Naive thymus-derived CD4-positive, alpha-beta T cell (primary cell): ENCODE results near the gene UQCRC1. TPM values are rescaled to one million over a fixed set of nuclear protein-coding genes. Genes with fewer than 3 reads are reported as not detected.
A peak's percentile ranks its signal among the peaks of the same experiment; 100 is the strongest.

Experiments used
- ATAC-seq: fragments of 150-1000 bp; cut with Tn5 transposase; 2 replicates; pipeline ENCODE4 v1.10.0; 2021; ENCODE audit warnings: mild to moderate bottlenecking, moderate library complexity
- CTCF ChIA-PET: fragments of 350-600 bp; sonication (Branson Sonifier 250); formaldehyde crosslinking; loops from one replicate; lab custom pipeline; 2021; ENCODE audit warnings: antibody characterized with exemption; lab: Charles Lee
- POLR2A ChIA-PET: fragments of 350-600 bp; sonication (Branson Sonifier 250); formaldehyde crosslinking; loops from one replicate; lab custom pipeline; 2021; ENCODE audit warnings: antibody characterized with exemption, inconsistent platforms; lab: Charles Lee
- DNase-seq, 9 donors: peaks; one replicate each; pipeline versions ENCODE4 v3.0.0 to v3.0.0-alpha.2; 2020 to 2022; ENCODE audit warnings: mixed read lengths in 1 of 9
- H3K27ac ChIP-seq: one replicate; pipeline ENCODE4 v1.7.0; 2013; ENCODE audit warnings: mild to moderate bottlenecking, low read depth, low read length, moderate library complexity
- H3K27me3 ChIP-seq, 2 donors: one replicate each; pipeline ENCODE4 v1.7.0; 2013; ENCODE audit warnings: low read length in 2 of 2, mild to moderate bottlenecking in 2 of 2, moderate library complexity in 2 of 2; ENCODE audit not compliant: control insufficient read depth in 2 of 2, insufficient read depth in 2 of 2
- H3K36me3 ChIP-seq, 3 experiments: 1 replicate in 2 of 3; 2 replicates in 1 of 3; pipeline ENCODE4 v1.7.0; 2013; ENCODE audit warnings: low read length in 3 of 3, mild to moderate bottlenecking in 3 of 3, moderate library complexity in 1 of 3; ENCODE audit not compliant: insufficient read depth in 3 of 3, control insufficient read depth in 2 of 3
- H3K4me1 ChIP-seq, 2 donors: one replicate each; pipeline ENCODE4 v1.7.0; 2013; ENCODE audit warnings: low read length in 2 of 2, mild to moderate bottlenecking in 2 of 2, moderate library complexity in 1 of 2; ENCODE audit not compliant: control insufficient read depth in 2 of 2, insufficient read depth in 2 of 2
- H3K4me3 ChIP-seq: 2 replicates; pipeline ENCODE4 v1.7.0; 2013; ENCODE audit warnings: mild to moderate bottlenecking, low read length
- H3K9me3 ChIP-seq, 3 experiments: 1 replicate in 2 of 3; 2 replicates in 1 of 3; pipeline ENCODE4 v1.7.0; 2013; ENCODE audit warnings: low read length in 3 of 3; ENCODE audit not compliant: control insufficient read depth in 2 of 3
- H3K27ac Mint-ChIP-seq, 9 donors: one replicate each; pipeline ENCODE4 v1.8.0; 2020 to 2022; ENCODE audit warnings: mixed read lengths in 9 of 9, mild to moderate bottlenecking in 8 of 9, moderate library complexity in 5 of 9, inconsistent platforms in 2 of 9
- H3K27me3 Mint-ChIP-seq, 5 donors: one replicate each; pipeline ENCODE4 v1.8.0; 2021 to 2022; ENCODE audit warnings: mixed read lengths in 5 of 5, mild to moderate bottlenecking in 1 of 5
- H3K36me3 Mint-ChIP-seq, 5 donors: one replicate each; pipeline ENCODE4 v1.8.0; 2020 to 2022; ENCODE audit warnings: mixed read lengths in 5 of 5, mild to moderate bottlenecking in 3 of 5, inconsistent platforms in 1 of 5
- H3K4me1 Mint-ChIP-seq, 7 donors: one replicate each; pipeline ENCODE4 v1.8.0; 2020 to 2022; ENCODE audit warnings: mixed read lengths in 7 of 7, mild to moderate bottlenecking in 3 of 7, inconsistent platforms in 1 of 7
- H3K4me3 Mint-ChIP-seq, 10 donors: one replicate each; pipeline ENCODE4 v1.8.0; 2020 to 2022; ENCODE audit warnings: mild to moderate bottlenecking in 10 of 10, mixed read lengths in 10 of 10, moderate library complexity in 6 of 10, inconsistent platforms in 2 of 10
- H3K9me3 Mint-ChIP-seq, 11 donors: one replicate each; pipeline ENCODE4 v1.8.0; 2020 to 2022; ENCODE audit warnings: mixed read lengths in 11 of 11, mild to moderate bottlenecking in 4 of 11, inconsistent platforms in 1 of 11, moderate library complexity in 1 of 11
- intact Hi-C, 2 donors: fragments of 100-400 bp; cut with micrococcal nuclease; formaldehyde crosslinking; loops; one replicate each; pipeline ENCODE4 v1.15.1; 2023
- polyA plus RNA-seq, 2 donors: library from polyadenylated mRNA; unstranded; fragments of 300-500 nt; fragmentation: Illumina TruSeq; gene quantifications; one replicate each; pipeline ENCODE4 v1.2.3, GENCODE V29; 2021
- total RNA-seq, 6 experiments: library from RNA in 5 of 6; stranded (reverse) in 5 of 6; gene quantifications; 1 replicate in 5 of 6; 2 replicates in 1 of 6; pipeline ENCODE4 v1.2.3 and lab custom pipeline; 2021 to 2026

The UQCRC1 gene
- total and polyA plus RNA-seq, 7 experiments from 2014 or later, result 77.3 to 164 (median 120) TPM

- intact Hi-C loops, result no loop called here
- peaks cover 0 to 25% (median 0%) of the 10 kb centered on the region in 5 donors for H3K36me3 Mint-ChIP-seq
- no peak within 1 kb of the TSS for H3K4me3 Mint-ChIP-seq
- ChIA-PET POLR2A (interaction anchor here (1.2 kb wide), 1 partner anchor 278 kb away, joined by 3 read pairs; no protein-coding TSS in a partner anchor), CTCF (no interaction called here)
- no peak within 1 kb of the TSS for H3K27ac Mint-ChIP-seq
- DNase-seq (no peak), ATAC-seq (no peak)
- no peaks in the 10 kb centered on the region for H3K27me3 Mint-ChIP-seq
- peaks cover 0 to 25% (median 12%) of the 10 kb centered on the region in 11 donors for H3K9me3 Mint-ChIP-seq
- Histone ChIP-seq H3K4me3 (no peak within 1 kb of the TSS), H3K27me3 (no peaks in the 10 kb centered on the region), H3K9me3 (peaks cover 0 to 15% (median 0%) of the 10 kb centered on the region in 3 experiments), H3K27ac (no peak within 1 kb of the TSS), H3K4me1 (peaks cover 0 to 5% of the 10 kb centered on the region in 2 donors), H3K36me3 (peaks cover 0 to 4% (median 0%) of the 10 kb centered on the region in 3 experiments)
- H3K4me1 Mint-ChIP-seq, result peaks cover 5 to 14% (median 12%) of the 10 kb centered on the region in 7 donors
These were observed 12.0 kb upstream of the UQCRC1 start, which contains the start of gene TMEM89 for GRCh38 chr3:48621461-48621869. TMEM89 (minus strand) TSS chr3:48621769; CDS start chr3:48621756, 13 bp downstream.

GRCh38 chr3:48619541-48620524, 10.4 kb upstream of the UQCRC1 start:
- Mint-ChIP-seq H3K4me3 (no peak overlapping the region), H3K36me3 (peaks cover 0 to 24% (median 0%) of the 10 kb centered on the region in 5 donors), H3K27me3 (no peaks in the 10 kb centered on the region), H3K9me3 (peaks cover 0 to 25% (median 12%) of the 10 kb centered on the region in 11 donors), H3K4me1 (peaks cover 5 to 11% (median 10%) of the 10 kb centered on the region in 7 donors), H3K27ac (no peak overlapping the region)
- Histone ChIP-seq H3K9me3 (peaks cover 0 to 15% (median 0%) of the 10 kb centered on the region in 3 experiments), H3K27me3 (no peaks in the 10 kb centered on the region), H3K4me1 (peaks cover 0 to 5% of the 10 kb centered on the region in 2 donors), H3K27ac (no peak overlapping the region), H3K4me3 (no peak overlapping the region), H3K36me3 (no peaks in the 10 kb centered on the region)
- ChIA-PET POLR2A (no interaction called here), CTCF (no interaction called here)
- intact Hi-C loops, result no loop called here
- no peak for ATAC-seq
- no peak for DNase-seq

GRCh38 chr3:48617559-48617958, 8.1 kb upstream of the UQCRC1 start:
- no peaks in the 10 kb centered on the region for H3K27me3 ChIP-seq
- H3K27ac ChIP-seq, result no peak overlapping the region
- intact Hi-C loops, result no loop called here
- Mint-ChIP-seq H3K36me3 (peaks cover 0 to 22% (median 0%) of the 10 kb centered on the region in 5 donors), H3K4me1 (peaks cover 0 to 11% (median 0%) of the 10 kb centered on the region in 7 donors), H3K4me3 (no peak overlapping the region), H3K9me3 (peaks cover 0 to 25% (median 12%) of the 10 kb centered on the region in 11 donors), H3K27ac (no peak overlapping the region), H3K27me3 (no peaks in the 10 kb centered on the region)
- H3K4me1 ChIP-seq, result no peaks in the 10 kb centered on the region
- CTCF ChIA-PET, result no interaction called here
- H3K4me3 ChIP-seq, result no peak overlapping the region
- H3K36me3 ChIP-seq, result no peaks in the 10 kb centered on the region
- ATAC-seq (no peak), DNase-seq (no peak)
- POLR2A ChIA-PET, result no interaction called here
- H3K9me3 ChIP-seq, result peaks cover 0 to 15% (median 0%) of the 10 kb centered on the region in 3 experiments

- H3K27me3 ChIP-seq, result no peaks in the 10 kb centered on the region
- H3K36me3 ChIP-seq, result peaks cover 0 to 4% (median 0%) of the 10 kb centered on the region in 3 experiments
- ATAC-seq (peak; percentile 24), DNase-seq (no peak)
- Mint-ChIP-seq H3K27me3 (no peaks in the 10 kb centered on the region), H3K9me3 (peaks cover 0 to 22% (median 12%) of the 10 kb centered on the region in 11 donors), H3K36me3 (peaks cover 0 to 13% (median 0%) of the 10 kb centered on the region in 5 donors), H3K4me1 (peaks cover 0 to 19% (median 5%) of the 10 kb centered on the region in 7 donors), H3K27ac (peak overlapping the region in 1 of 9 donors; percentile 61), H3K4me3 (peak overlapping the region in 1 of 10 donors; percentile 3)
- ChIA-PET CTCF (no interaction called here), POLR2A (interaction anchor here (0.6 kb wide), 1 partner anchor 351 kb away, joined by 3 read pairs; no protein-coding TSS in a partner anchor)
- H3K27ac ChIP-seq, result no peak overlapping the region
- no peaks in the 10 kb centered on the region for H3K4me1 ChIP-seq
- intact Hi-C loops, result no loop called here
- no peak overlapping the region for H3K4me3 ChIP-seq
- peaks cover 0 to 15% (median 0%) of the 10 kb centered on the region in 3 experiments for H3K9me3 ChIP-seq
These were observed 4.6 kb upstream of the UQCRC1 start for GRCh38 chr3:48614044-48614443.

GRCh38 chr3:48612309-48612708, 2.9 kb upstream of the UQCRC1 start:
- Histone ChIP-seq H3K9me3 (peaks cover 0 to 5% (median 0%) of the 10 kb centered on the region in 3 experiments), H3K27ac (no peak overlapping the region), H3K27me3 (no peaks in the 10 kb centered on the region), H3K4me3 (no peak overlapping the region), H3K36me3 (peaks cover 0 to 6% (median 0%) of the 10 kb centered on the region in 3 experiments), H3K4me1 (peaks cover 10 to 12% of the 10 kb centered on the region in 2 donors)
- CTCF ChIA-PET, result interaction anchor here (0.7 to 1.7 kb wide), 4 partner anchors 16 to 212 kb away, joined by 4 read pairs; partner anchors contain the start of gene SLC26A6
- Mint-ChIP-seq H3K27ac (no peak overlapping the region), H3K36me3 (peaks cover 0 to 9% (median 4%) of the 10 kb centered on the region in 5 donors), H3K27me3 (no peaks in the 10 kb centered on the region), H3K9me3 (peaks cover 0 to 6% (median 4%) of the 10 kb centered on the region in 11 donors), H3K4me3 (no peak overlapping the region), H3K4me1 (peaks cover 12 to 31% (median 19%) of the 10 kb centered on the region in 7 donors)
- intact Hi-C loops, result no loop called here
- no peak for DNase-seq
- POLR2A ChIA-PET, result no interaction called here
- no peak for ATAC-seq

GRCh38 chr3:48607519-48607918, 1.9 kb downstream of the UQCRC1 start:
- Mint-ChIP-seq H3K4me3 (peak overlapping the region in 1 of 10 donors; percentile 100), H3K27me3 (no peaks in the 10 kb centered on the region), H3K27ac (peak overlapping the region in 1 of 9 donors; percentile 17), H3K36me3 (peaks cover 4 to 26% (median 12%) of the 10 kb centered on the region in 5 donors), H3K4me1 (peaks cover 12 to 20% (median 19%) of the 10 kb centered on the region in 7 donors), H3K9me3 (no peaks in the 10 kb centered on the region)
- no peak overlapping the region for H3K27ac ChIP-seq
- no peak overlapping the region for H3K4me3 ChIP-seq
- ChIA-PET POLR2A (no interaction called here), CTCF (interaction anchor here (0.6 kb wide), 1 partner anchor 207 kb away, joined by 3 read pairs; no protein-coding TSS in a partner anchor)
- ATAC-seq, result no peak
- H3K27me3 ChIP-seq, result no peaks in the 10 kb centered on the region
- intact Hi-C loops, result loop anchor here in 1 of 2 donors (5.0 kb wide), 1 partner anchor 375 kb away; no protein-coding TSS in a partner anchor
- DNase-seq, result no peak
- H3K4me1 ChIP-seq, result peaks cover 10 to 12% of the 10 kb centered on the region in 2 donors
- peaks cover 7 to 41% (median 30%) of the 10 kb centered on the region in 3 experiments for H3K36me3 ChIP-seq
- H3K9me3 ChIP-seq, result no peaks in the 10 kb centered on the region
